ENCODE data around the gene EFCAB6.

Gene EFCAB6

DNA sequence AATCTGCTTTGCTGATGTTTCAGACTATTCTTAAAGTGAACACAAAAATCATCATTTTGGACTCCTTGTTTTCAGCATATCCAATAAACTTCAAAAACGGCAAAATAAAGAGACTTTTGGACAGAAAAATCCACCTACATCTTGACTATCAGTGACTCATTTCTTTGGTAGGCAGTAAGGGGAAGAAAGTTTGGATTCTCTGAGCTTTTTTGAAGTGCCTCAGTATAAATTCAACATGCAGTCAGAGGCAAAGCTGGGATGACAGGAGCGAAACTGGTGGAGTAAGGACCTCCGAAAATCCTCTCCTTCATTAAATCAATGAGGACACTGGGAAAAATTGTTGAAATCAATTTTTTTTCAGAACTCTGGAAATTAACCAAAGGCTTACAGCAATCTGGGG lies 29.7 kb downstream of the EFCAB6 start:
- TF ChIP-seq CTCF (IDR thresholded peaks at IDR 0.05; ENCODE audit: insufficient read depth, missing control alignments): no peak
- FAIRE-seq: no peak
- DNase-seq (ENCODE audit: insufficient read length, low spot score): no peak

GRCh38 chr22:43777286-43777685 lies 34.8 kb downstream of the EFCAB6 start:
- DNase-seq (ENCODE audit: insufficient read length, low spot score): no peak
- FAIRE-seq: no peak
- no peak for TF ChIP-seq CTCF (IDR thresholded peaks at IDR 0.05; ENCODE audit: insufficient read depth, missing control alignments)

GRCh38 chr22:43776081-43776670 lies 35.9 kb downstream of the EFCAB6 start:
- DNase-seq (ENCODE audit: insufficient read length, low spot score): no peak
- no peak for FAIRE-seq
- TF ChIP-seq CTCF (IDR thresholded peaks at IDR 0.05; ENCODE audit: insufficient read depth, missing control alignments): no peak

GRCh38 chr22:43774318-43774915 lies 37.7 kb downstream of the EFCAB6 start:
- no peak for TF ChIP-seq CTCF (IDR thresholded peaks at IDR 0.05; ENCODE audit: insufficient read depth, missing control alignments)
- FAIRE-seq (no peak), DNase-seq (ENCODE audit: insufficient read length, low spot score) (no peak)

- TF ChIP-seq CTCF (IDR thresholded peaks at IDR 0.05; ENCODE audit: insufficient read depth, missing control alignments): no peak
- no peak for DNase-seq (ENCODE audit: insufficient read length, low spot score)
- no peak for FAIRE-seq
These were observed 39.3 kb downstream of the EFCAB6 start for GRCh38 chr22:43772831-43773230.

DNA sequence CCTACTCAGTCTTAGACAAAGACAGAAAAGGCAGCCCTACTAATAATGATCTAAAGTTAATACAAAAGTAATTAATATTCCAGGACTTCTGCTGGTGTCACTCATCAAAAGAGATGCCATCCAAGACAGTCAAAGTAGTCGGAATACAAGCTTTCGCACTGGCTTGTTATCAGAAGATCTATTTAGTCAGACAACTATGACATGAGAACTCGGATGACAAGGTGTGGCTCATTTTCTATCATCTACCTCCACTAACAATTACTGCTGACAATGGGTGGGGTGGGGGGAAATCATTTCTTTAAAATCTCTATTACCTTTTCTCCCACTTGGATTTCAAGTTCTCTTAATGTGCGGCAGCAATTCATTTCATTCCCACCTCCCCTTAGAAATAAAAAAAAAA lies 56.7 kb downstream of the EFCAB6 start:
- FAIRE-seq (no peak), DNase-seq (ENCODE audit: insufficient read length, low spot score) (no peak)
- TF ChIP-seq CTCF (IDR thresholded peaks at IDR 0.05; ENCODE audit: insufficient read depth, missing control alignments): no peak

DNA sequence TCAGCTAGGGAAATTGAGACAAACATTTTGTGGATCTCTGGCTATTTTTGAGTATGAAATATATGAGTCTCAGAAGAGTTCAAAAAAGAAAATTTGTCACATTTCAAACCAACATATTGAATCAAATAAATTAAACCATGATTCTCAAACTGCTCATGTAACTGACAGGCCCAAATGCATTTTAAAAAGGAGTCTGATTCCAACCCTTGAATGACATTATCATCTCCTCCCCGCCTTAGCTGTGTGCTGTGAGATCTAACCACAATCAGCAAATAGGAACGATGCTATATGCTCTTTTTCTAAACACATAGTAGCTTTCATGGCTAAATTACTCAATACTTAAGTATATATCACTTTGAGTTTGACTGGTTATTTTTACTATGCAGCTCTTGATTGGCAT lies 57.1 kb downstream of the EFCAB6 start:
- TF ChIP-seq CTCF (IDR thresholded peaks at IDR 0.05; ENCODE audit: insufficient read depth, missing control alignments): no peak
- no peak for FAIRE-seq
- DNase-seq (ENCODE audit: insufficient read length, low spot score): no peak
